ENCODE measurements around the gene DYNC1I1.

DYNC1I1 gene

DNA sequence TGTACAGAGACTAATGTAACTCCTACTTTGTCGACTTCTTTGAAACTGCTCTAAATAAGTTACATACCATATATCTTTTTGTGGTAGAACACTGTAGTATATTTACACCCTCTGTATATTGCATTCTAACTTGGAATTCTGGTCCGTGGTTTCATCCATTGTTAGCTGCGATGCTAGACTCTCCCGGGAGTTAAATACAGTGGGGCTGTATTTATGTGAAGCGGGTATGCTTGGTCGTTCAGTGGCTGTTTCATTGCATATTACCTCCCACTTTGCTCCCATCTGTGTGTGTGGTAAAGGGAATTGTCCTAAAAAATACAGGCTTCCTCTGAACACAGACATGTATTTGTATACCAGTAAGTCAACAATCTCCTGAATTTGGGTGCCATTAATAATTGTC, 318.4 kb downstream of the DYNC1I1 start:
- no peak for DNase-seq

DNA sequence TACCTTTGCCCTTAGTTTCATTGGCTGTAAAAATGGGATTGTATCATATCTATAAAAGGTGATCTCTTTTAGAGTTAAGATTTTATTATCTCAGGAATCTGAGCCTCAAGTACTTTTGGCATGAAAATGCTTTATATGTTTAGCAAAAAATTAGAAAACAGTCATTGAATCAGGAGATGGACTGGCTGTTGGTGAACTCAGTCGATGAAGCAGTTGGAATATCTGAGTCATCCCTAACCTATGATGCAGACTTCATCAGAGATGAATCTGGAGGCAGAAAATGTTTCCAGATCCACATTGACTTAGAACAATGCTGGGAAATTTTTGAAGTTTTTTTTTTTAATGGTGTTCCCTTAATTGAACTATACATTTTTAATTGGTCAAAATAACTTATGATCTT, 321.1 kb downstream of the DYNC1I1 start:
- DNase-seq = no peak

GRCh38 chr7:96097835-96098234, 325.5 kb downstream of the DYNC1I1 start:
- DNase-seq = no peak

DNA sequence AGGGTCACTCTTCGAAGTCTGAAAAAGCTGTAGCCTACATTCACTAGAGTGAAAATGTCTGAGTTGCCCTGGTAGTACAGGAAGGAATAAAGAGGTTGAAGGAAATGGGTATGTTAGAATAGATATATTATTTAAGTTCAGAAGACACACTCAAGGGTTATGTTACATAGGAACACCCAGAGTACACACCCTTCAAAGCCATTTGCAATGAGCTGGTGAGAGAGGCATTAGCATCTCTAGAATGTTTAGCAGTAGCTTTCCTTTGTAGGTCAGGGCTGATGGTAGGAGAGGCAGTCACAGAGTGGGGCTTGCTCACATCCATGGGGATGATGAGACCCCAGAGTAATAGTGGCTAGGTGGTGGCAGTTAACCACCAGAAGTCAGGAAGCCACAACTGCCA, 328.4 kb downstream of the DYNC1I1 start:
- no peak for DNase-seq

DNA sequence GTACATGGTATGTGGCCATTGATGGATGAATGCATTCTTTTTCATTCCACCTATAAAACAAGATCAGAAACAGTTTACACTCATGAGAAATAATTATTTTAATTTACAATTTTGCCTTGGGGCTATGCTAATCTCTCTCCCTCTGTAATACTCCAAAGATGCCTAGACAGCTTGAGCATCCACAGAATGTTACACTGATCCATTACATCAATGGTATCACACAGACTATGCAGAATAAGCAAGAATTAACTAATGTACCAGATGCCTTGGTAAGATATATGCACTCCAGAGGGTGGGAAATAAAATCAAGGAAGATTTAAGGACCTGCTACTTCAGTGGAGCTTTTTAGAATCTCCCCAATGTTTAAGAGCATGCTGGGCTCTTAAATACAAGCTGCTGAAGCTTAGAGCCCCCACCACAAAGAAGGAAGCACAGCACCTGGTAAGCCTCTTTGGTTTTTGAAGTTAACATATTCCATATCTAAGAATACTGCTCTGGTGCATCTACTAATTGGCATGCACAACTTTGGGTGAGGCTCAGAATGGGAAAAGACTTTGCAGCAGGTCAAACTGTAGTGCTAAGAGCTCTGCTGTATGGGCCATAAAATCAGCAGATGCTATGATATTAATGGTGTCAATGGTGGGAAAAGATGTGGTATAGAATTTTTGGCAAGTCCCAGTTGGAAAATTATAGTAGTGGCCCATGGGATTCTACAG, 329.9 kb downstream of the DYNC1I1 start:
- no peak for DNase-seq

- no peak for DNase-seq
Observed at GRCh38 chr7:96104984-96105383, 332.6 kb downstream of the DYNC1I1 start.

GRCh38 chr7:96111405-96111804, 339.1 kb downstream of the DYNC1I1 start:
- no peak for DNase-seq

DNA sequence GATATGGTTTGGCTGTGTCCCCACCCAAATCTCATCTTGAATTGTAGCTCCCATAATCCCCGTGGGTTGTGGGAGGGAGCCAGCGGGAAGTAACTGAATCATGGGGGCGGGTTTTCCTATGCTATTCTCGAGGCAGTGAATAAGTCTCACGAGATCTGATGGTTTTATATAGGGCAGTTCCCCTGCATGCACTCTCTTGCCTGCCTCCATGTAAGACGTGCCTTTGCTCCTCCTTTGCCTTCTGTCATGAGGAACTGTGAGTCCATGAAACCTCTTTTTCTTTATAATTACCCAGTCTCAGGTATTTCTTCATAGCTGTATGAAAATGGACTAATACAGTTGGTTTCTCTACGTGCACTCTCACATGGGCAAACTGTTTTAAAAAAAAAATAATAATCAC, 341.8 kb downstream of the DYNC1I1 start:
- DNase-seq = no peak

DNA sequence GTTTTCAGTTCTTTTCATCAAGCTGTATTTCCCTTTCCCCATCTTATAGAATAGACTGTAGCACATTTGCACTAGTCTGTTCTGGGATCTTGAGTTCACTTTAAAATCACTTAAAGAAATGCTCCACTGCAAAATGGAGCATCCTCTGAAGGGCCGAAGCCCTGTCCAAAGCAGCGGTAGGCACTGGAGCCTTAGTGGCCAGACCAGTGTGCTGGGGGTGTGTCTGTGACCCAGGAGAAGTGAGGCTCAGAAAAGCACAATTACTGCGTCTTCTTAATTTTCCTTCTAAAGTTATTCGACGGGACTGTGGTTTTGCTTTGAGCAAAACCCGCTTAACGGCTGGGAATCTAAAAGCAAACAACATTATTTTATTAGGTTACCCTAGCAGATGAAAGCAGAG, 343.8 kb downstream of the DYNC1I1 start:
- no peak for DNase-seq

DNA sequence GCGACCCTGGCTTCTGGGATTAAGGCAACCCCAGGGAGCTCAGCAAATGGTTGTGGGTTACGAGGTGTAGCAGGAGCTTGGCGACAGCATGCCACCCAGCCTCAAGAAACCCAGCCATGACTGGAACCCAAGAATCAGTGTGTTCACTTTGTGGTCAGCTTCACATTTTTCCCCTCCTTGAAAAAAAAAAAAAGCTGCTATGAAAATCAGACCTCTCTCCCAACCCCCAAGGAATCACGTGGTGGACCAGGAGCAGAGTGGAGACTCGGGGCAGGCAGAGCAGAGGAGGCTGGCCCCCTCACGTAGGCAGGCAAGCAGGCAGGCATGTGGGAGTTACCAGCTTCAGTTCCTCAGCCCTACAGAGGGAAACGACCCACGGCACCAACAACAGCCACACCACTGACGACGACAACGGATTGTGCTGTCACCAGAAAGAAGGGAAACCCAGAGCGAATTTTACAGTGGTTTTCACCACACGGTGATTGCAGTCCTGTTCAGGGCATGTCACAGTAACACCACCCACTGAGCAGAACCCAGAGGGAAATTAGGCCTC, 346.2 kb downstream of the DYNC1I1 start:
- DNase-seq = no peak

DNA sequence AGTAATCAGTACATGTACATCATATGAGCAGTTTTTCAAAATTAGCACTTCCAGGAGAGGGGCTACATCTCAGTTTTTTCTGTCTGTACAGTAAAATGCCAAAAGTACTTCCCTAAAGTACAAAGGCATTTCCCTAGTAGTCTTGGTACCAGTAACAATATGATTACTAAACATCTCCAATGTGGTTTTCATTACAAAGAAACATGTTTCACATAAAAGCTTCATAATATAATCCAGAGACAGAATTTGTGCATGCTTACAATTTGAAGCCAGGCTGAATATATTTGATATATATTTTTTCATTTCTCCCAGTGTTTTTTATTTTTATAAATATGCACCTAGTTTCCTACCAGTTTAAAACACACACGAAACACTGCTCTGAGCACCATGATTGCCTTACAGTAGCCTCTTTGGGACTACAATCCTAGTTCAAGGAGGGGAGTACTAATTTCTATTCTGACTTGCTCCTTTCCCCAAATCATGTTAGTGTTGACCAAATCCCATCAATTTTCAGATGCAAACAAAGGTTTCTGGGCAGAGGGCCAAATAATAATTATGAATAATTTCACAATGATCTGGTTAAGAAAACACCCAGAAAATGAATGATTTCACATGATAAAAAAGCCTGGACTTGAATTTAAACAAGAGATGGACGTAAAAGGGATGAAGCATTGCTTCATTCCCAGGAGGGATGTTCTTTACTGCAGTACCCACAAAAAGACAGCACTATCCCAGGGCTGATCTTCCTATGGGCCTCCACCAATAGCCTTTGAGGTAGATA, 348.3 kb downstream of the DYNC1I1 start:
- no peak for DNase-seq

DNA sequence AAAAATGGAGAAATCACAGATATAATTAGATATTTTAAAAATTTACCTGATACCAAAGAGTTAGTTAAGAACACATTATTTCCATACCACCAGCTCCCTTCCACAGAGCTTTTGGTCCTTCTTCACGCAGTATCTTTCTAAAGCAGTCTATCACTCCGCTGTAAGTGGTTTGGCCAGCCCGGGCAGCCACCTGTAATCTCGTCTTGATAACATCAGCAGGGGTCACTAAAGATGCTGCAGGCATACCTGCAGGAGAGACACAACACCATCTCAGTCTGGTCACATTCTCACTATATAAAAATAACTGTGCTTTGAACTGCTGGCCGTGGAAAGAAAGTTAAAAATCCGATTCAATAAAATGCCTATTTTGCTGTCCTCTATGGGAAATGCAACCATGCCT, 349.4 kb downstream of the DYNC1I1 start:
- DNase-seq = no peak

GRCh38 chr7:96122746-96123145, 350.4 kb downstream of the DYNC1I1 start:
- DNase-seq = no peak

DNA sequence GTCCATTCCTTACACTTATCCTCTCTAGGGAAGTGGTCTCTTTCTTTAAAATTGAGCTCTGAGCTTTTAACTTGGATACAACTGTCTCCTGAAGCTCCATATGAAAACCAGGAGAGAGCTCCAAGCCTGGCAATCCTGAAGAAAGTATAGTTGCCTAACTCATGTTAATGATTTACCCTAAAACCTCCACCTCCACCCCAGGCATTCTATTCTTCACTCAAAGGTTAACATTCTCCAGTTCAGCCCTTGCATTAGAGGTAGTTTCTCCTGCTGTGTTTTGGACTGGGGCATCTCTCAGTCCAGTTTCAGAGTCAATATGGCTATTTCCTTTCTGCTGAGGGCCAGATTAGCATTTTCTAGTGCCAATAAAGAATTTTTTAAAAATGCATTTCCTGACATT, 354.0 kb downstream of the DYNC1I1 start:
- no peak for DNase-seq

DNA sequence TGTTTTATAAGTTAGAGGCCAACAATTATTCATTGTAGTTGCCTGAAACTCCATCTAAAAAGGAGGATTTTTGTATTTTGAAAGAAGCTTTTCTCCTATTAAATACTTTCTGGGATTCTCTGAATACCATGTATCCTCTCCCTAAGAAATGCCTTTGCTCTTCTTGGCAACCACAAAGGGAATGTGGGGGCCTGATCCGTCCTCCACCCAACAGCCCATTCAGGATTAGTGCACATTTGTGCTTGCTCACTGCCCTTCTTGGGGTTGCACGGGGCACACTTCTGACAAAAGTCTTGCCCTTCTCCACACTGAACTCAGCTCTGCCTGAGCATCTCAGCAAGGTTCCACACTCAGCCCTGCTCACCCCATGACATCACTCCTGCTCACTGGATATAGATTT, 355.4 kb downstream of the DYNC1I1 start:
- no peak for DNase-seq

DNA sequence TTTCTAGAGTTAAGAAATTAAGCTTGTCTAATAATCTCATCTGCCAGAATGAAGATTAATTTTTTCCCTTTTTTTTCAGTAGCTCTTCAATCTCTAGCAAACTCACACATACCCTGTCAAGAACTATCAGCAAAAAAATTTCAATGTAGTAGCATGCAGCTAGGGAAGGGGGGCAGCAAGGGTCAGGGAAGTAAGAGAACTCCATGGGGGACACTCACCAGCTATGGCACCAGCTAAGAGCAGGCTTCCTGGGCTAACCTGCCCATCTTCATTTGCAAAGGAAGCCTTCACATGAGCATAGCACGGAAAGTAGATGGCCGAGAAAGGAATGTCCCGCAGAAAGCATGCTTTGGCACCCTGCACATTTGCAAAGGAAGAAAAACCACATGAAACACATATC, 359.2 kb downstream of the DYNC1I1 start:
- DNase-seq = no peak

DNA sequence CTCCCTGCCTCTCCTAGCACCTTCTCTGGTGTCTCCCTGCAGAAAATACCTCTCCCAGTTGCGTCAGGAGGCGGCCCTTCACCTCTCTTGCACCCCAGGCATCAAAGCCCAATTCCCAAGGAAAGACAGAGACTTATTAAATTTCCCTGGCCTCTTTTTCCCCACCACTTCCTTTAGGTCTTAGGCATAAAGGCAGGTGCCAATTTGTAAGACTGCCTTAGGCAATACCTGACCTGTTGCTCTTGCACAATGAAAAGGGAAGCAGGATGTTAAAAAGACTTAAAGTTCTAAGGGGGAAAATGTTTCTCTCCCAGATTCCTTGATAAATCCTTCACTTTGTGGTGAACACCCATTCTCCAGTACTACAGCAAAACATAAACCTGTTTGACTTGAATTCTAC, 362.9 kb downstream of the DYNC1I1 start:
- no peak for DNase-seq

GRCh38 chr7:96136600-96137239, 364.4 kb downstream of the DYNC1I1 start:
- peak; percentile 17 for DNase-seq

DNA sequence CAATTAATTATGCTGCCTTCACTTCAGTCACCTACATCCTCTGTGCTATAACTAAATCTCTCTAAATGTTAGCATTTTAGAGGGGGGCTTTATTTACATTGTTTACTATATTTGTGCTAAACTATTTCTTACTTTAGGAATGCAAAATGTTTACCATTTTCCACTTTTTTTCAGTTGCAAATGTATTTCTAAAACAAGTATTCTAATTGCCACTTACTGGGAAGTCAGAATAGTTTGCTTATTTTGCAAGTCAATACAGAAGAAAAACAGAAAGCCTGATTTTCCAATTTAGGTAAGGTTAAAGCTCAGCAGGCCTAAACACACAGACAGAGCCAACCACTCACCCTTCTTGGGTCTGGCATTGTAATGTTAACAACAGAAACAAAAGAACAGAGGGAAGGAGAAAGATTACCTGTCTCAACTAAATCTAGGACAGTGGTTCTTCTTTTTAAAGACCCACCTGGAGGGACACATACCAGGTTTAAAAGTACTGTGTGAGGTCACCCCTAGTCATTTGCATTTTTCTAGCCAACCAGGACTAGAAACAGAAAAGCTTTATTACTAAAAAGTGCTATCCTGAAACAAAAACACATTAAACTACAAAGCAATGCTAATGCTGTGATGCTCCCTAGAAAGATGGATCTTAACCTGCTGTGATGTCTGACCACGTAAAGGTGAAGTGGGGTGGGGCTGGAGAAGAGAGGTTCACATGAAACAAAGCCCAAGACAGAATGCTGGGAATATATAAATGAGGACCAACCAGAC, 371.3 kb downstream of the DYNC1I1 start:
- no peak for DNase-seq

DNA sequence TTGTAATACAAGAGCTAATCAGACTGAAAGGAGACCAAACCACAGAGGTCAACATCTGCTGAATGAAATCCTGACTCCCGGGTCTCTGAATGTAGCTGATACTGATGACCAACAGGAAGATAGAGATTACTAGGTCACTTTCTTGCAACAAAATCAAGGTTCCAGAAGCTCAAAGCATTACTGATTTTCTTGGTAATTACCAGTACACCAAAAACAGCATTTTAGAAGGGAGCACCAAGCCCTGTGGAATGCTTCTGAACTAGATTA, 371.8 kb downstream of the DYNC1I1 start:
- no peak for DNase-seq

All from NCI-H2171 treated with DMSO at 0.1 percent for 48 hours (cell line).